ENCODE data around the gene CD86. TPM values are rescaled to one million over a fixed set of nuclear protein-coding genes. Genes with fewer than 3 reads are reported as not detected.

The CD86 gene
- total RNA-seq, 6 donors from 2014 or later, result 4.2 to 27.8 (median 14.4) TPM

DNA sequence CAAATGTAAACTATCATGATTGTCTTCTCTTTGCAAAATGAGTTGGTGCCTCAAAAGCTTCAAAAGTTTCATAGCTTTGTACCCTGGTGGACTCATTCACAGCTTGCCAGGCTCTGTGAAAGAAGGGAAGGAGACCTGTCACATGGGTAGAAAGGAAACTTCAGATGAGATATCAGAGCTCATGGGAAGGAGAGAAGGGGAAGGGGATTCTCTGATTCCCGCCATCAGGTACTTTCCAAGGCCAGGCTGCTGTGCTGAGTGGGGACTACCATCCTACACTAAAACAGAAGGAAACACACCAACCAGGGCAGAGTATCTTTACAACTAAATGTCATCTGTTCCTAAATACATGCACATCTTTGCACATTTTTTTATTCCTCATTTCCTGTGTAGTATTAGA, 42.3 kb upstream of the CD86 start:
- H3K4me3 ChIP-seq, result no peak overlapping the region
- no peak for TF ChIP-seq POLR2AphosphoS5 (IDR thresholded peaks at IDR 0.05)
- no peak for TF ChIP-seq EP300 (IDR thresholded peaks at IDR 0.05)
- no peak for TF ChIP-seq POLR2A (IDR thresholded peaks at IDR 0.05)
- TF ChIP-seq, protein P1, sequence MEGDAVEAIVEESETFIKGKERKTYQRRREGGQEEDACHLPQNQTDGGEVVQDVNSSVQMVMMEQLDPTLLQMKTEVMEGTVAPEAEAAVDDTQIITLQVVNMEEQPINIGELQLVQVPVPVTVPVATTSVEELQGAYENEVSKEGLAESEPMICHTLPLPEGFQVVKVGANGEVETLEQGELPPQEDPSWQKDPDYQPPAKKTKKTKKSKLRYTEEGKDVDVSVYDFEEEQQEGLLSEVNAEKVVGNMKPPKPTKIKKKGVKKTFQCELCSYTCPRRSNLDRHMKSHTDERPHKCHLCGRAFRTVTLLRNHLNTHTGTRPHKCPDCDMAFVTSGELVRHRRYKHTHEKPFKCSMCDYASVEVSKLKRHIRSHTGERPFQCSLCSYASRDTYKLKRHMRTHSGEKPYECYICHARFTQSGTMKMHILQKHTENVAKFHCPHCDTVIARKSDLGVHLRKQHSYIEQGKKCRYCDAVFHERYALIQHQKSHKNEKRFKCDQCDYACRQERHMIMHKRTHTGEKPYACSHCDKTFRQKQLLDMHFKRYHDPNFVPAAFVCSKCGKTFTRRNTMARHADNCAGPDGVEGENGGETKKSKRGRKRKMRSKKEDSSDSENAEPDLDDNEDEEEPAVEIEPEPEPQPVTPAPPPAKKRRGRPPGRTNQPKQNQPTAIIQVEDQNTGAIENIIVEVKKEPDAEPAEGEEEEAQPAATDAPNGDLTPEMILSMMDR (IDR thresholded peaks at IDR 0.05), result no peak
- H3K4me1 ChIP-seq, result peaks cover 0 to 3% (median 0%) of the 10 kb centered on the region in 4 donors
- no peaks in the 10 kb centered on the region for H3K27me3 ChIP-seq
- H3K9me3 ChIP-seq, result no peaks in the 10 kb centered on the region
- DNase-seq (no peak), ATAC-seq (ENCODE audit: low FRiP score in 2 of 2) (no peak)
- WGBS, 2 donors, result 87 to 89% methylated on average over 1 of the region's 1 CpG
- H3K36me3 ChIP-seq, result no peaks in the 10 kb centered on the region
- H3K27ac ChIP-seq, result no peak overlapping the region

DNA sequence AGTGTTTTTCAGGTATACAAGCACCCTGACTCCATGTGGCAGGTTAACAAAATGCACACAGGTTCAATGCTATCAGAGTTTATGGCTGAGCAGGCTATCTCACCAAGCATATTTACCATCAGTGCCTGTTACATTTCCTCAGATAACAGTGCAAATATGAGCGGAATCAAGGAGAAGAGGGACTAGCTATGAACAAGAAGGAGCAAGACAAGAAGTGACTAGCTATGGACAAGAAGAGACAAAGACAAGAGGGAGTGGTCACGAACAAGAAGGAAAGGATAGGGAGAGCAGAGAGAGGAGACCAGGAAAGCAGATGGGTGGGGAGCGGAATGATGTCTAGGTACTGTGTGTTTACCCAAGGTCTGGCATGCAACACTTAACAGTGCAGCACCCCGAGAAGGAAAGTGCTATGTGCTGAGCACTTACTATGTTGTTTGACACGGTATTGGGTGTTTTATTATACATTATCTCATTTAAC, 41.7 kb upstream of the CD86 start:
- no peaks in the 10 kb centered on the region for H3K27me3 ChIP-seq
- no peak overlapping the region for H3K27ac ChIP-seq
- DNase-seq, result no peak
- ATAC-seq (ENCODE audit: low FRiP score in 2 of 2), result no peak
- H3K36me3 ChIP-seq, result no peaks in the 10 kb centered on the region
- no peaks in the 10 kb centered on the region for H3K9me3 ChIP-seq
- 67 to 76% methylated on average over 5 of the region's 5 CpGs for WGBS, 2 donors
- no peak overlapping the region for H3K4me3 ChIP-seq
- H3K4me1 ChIP-seq, result peaks cover 0 to 3% (median 0%) of the 10 kb centered on the region in 4 donors
- TF ChIP-seq POLR2A (IDR thresholded peaks at IDR 0.05) (no peak), EP300 (IDR thresholded peaks at IDR 0.05) (no peak), POLR2AphosphoS5 (IDR thresholded peaks at IDR 0.05) (no peak)
- TF ChIP-seq, protein P1 (IDR thresholded peaks at IDR 0.05), result no peak

- Histone ChIP-seq H3K27me3 (no peaks in the 10 kb centered on the region), H3K4me3 (no peak overlapping the region), H3K9me3 (no peaks in the 10 kb centered on the region), H3K36me3 (no peaks in the 10 kb centered on the region), H3K27ac (no peak overlapping the region), H3K4me1 (peaks cover 0 to 3% (median 0%) of the 10 kb centered on the region in 4 donors)
- WGBS, 2 donors, result 63 to 70% methylated on average over 1 of the region's 1 CpG
- ATAC-seq (ENCODE audit: low FRiP score in 2 of 2) (no peak), DNase-seq (no peak)
- TF ChIP-seq POLR2A (IDR thresholded peaks at IDR 0.05) (no peak), POLR2AphosphoS5 (IDR thresholded peaks at IDR 0.05) (no peak), EP300 (IDR thresholded peaks at IDR 0.05) (no peak)
- TF ChIP-seq, protein P1 (IDR thresholded peaks at IDR 0.05), result no peak
Measured at GRCh38 chr3:122014741-122015140, 40.4 kb upstream of the CD86 start.

- no peak overlapping the region for H3K27ac ChIP-seq
- DNase-seq, result no peak
- H3K36me3 ChIP-seq, result no peaks in the 10 kb centered on the region
- peaks cover 0 to 5% (median 0%) of the 10 kb centered on the region in 4 donors for H3K27me3 ChIP-seq
- no peak overlapping the region for H3K4me3 ChIP-seq
- TF ChIP-seq EP300 (IDR thresholded peaks at IDR 0.05) (no peak), POLR2AphosphoS5 (IDR thresholded peaks at IDR 0.05) (no peak), POLR2A (IDR thresholded peaks at IDR 0.05) (no peak)
- TF ChIP-seq, protein P1 (IDR thresholded peaks at IDR 0.05), result no peak
- peaks cover 0 to 9% (median 0%) of the 10 kb centered on the region in 4 donors for H3K4me1 ChIP-seq
- ATAC-seq (ENCODE audit: low FRiP score in 2 of 2), result no peak
- no peaks in the 10 kb centered on the region for H3K9me3 ChIP-seq
Measured at GRCh38 chr3:122019493-122019892, 35.7 kb upstream of the CD86 start.

- Histone ChIP-seq H3K4me1 (peaks cover 0 to 9% (median 0%) of the 10 kb centered on the region in 4 donors), H3K36me3 (no peaks in the 10 kb centered on the region), H3K9me3 (no peaks in the 10 kb centered on the region), H3K27ac (no peak overlapping the region), H3K4me3 (peak overlapping the region in 1 of 4 donors; percentile 55), H3K27me3 (peaks cover 0 to 5% (median 0%) of the 10 kb centered on the region in 4 donors)
- WGBS, 2 donors, result 56 to 76% methylated on average over 1 of the region's 1 CpG
- ATAC-seq (ENCODE audit: low FRiP score in 2 of 2) (no peak), DNase-seq (no peak)
- TF ChIP-seq, protein P1 (IDR thresholded peaks at IDR 0.05), result no peak
- TF ChIP-seq EP300 (IDR thresholded peaks at IDR 0.05) (no peak), POLR2AphosphoS5 (IDR thresholded peaks at IDR 0.05) (no peak), POLR2A (IDR thresholded peaks at IDR 0.05) (no peak)
Measured at GRCh38 chr3:122021037-122021436, 34.1 kb upstream of the CD86 start.
